Coronary artery (tissue), 2 donors: ENCODE results near the gene DNAJC12.
"Not testable (repeated sequence)": the region's sequence is repeated elsewhere in the genome, so short reads cannot be mapped to it uniquely, and the experiment has no call there.

Experiments
- DNase-seq: peaks from one replicate; pipeline ENCODE4 v3.0.0-alpha.2; 2017; ENCODE audit warnings: low spot score
- H3K27ac ChIP-seq, 2 donors: fragments of 200-600 bp; sonication (generic); one replicate each; pipeline ENCODE4 v1.5.1; 2016 to 2019
- H3K4me3 ChIP-seq: fragments of 200-600 bp; sonication (generic); 2 replicates; pipeline ENCODE4 v1.5.1; 2016; ENCODE audit warnings: mild to moderate bottlenecking, moderate library complexity
- CTCF ChIP-seq: fragments of 200-600 bp; sonication (generic); IDR thresholded peaks from one replicate; pipeline ENCODE4 v1.5.1; 2019; ENCODE audit warnings: antibody characterized with exemption

DNAJC12 gene

GRCh38 chr10:67837541-67838314, at the start of gene DNAJC12:
DNAJC12 (minus strand) TSS chr10:67838188; CDS start chr10:67838011, 177 bp downstream.
- no peak for TF ChIP-seq CTCF
- Histone ChIP-seq H3K27ac (no peak within 1 kb of the TSS), H3K4me3 (peak within 1 kb of the TSS; percentile 50)
- no peak for DNase-seq

- peak overlapping the region; percentile 87 to 99 for H3K27ac ChIP-seq
- peak; percentile 90 for DNase-seq
- peak overlapping the region; percentile 96 for H3K4me3 ChIP-seq
- no peak for TF ChIP-seq CTCF
Measured at GRCh38 chr10:67884842-67885670, 47.1 kb upstream of the DNAJC12 start.

- H3K27ac ChIP-seq: peak within 1 kb of the TSS; percentile 87 to 99
- peak within 1 kb of the TSS; percentile 96 for H3K4me3 ChIP-seq
- TF ChIP-seq CTCF: no peak
- DNase-seq: peak; percentile 97
Measured at GRCh38 chr10:67884313-67884841, 46.4 kb upstream of the DNAJC12 start, which contains the start of gene SIRT1. SIRT1 (plus strand) TSS chr10:67884656; CDS start chr10:67884722, 66 bp downstream.

GRCh38 chr10:67883710-67884312, 45.8 kb upstream of the DNAJC12 start:
- peak overlapping the region; percentile 96 for H3K4me3 ChIP-seq
- no peak for TF ChIP-seq CTCF
- DNase-seq: no peak
- H3K27ac ChIP-seq: peak overlapping the region; percentile 87 to 99

GRCh38 chr10:67878133-67878532, 40.1 kb upstream of the DNAJC12 start:
- TF ChIP-seq CTCF: no peak
- DNase-seq: no peak
- H3K27ac ChIP-seq: no peak overlapping the region
- H3K4me3 ChIP-seq: no peak overlapping the region

- H3K4me3 ChIP-seq, DNase-seq, H3K27ac ChIP-seq: not testable (repeated sequence)
Measured at GRCh38 chr10:67877421-67877820, 39.4 kb upstream of the DNAJC12 start.
